ENCODE results near the gene GLI1. TPM values are rescaled to one million over a fixed set of nuclear protein-coding genes. Genes with fewer than 3 reads are reported as not detected.
A peak's percentile ranks its signal among the peaks of the same experiment; 100 is the strongest.
"Not testable (repeated sequence)": the region's sequence is repeated elsewhere in the genome, so short reads cannot be mapped to it uniquely, and the experiment has no call there.

Gene GLI1
- total RNA-seq, 2 donors from 2014 or later: 1.7 to 11.5 TPM

- no peak for DNase-seq (ENCODE audit: low spot score)
- H3K9me3 ChIP-seq: no peaks in the 10 kb centered on the region
- no peaks in the 10 kb centered on the region for H3K4me1 ChIP-seq (replicated peaks)
- WGBS: 88% methylated on average over 9 of the region's 9 CpGs
- H3K36me3 ChIP-seq: no peaks in the 10 kb centered on the region
- no peak overlapping the region for H3K4me3 ChIP-seq
- H3K27me3 ChIP-seq (replicated peaks; ENCODE audit: insufficient read depth): no peaks in the 10 kb centered on the region
- TF ChIP-seq POLR2AphosphoS5 (IDR thresholded peaks at IDR 0.05): no peak
- TF ChIP-seq POLR2A (IDR thresholded peaks at IDR 0.05): no peak
- intact Hi-C loops (cut with DNase I): no loop called here
- no peak overlapping the region for H3K27ac ChIP-seq
These were observed 41.3 kb upstream of the GLI1 start for GRCh38 chr12:57418255-57418654.

DNA sequence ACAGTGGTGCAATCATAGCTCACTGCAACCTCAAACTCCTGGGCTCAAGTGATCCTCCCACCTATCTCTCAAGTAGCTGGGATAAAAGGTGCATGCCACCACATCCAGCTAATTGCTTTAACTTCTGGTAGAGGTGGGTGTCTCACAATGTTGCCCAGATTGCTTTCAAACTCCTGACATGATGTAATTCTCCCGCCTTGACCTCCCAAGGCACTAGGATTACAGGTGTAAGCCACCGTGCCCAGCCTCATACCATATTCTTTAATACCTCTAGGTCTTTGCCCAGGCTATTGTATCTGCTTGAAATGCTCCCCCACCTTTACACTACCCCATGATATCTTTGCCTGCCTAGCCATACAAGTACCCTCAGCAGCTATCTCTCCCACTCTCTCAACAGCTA is 40.1 kb upstream of the GLI1 start:
- Histone ChIP-seq H3K9me3 (no peaks in the 10 kb centered on the region), H3K36me3 (no peaks in the 10 kb centered on the region), H3K4me1 (replicated peaks) (no peaks in the 10 kb centered on the region), H3K27ac (no peak overlapping the region), H3K27me3 (replicated peaks; ENCODE audit: insufficient read depth) (no peaks in the 10 kb centered on the region), H3K4me3 (no peak overlapping the region)
- 97% methylated on average over 2 of the region's 2 CpGs for WGBS
- intact Hi-C loops (cut with DNase I): no loop called here
- no peak for DNase-seq (ENCODE audit: low spot score)
- TF ChIP-seq POLR2AphosphoS5 (IDR thresholded peaks at IDR 0.05): no peak

GRCh38 chr12:57420482-57420881 is 39.1 kb upstream of the GLI1 start:
- DNase-seq (ENCODE audit: low spot score): no peak
- H3K4me1 ChIP-seq (replicated peaks): no peaks in the 10 kb centered on the region
- H3K27me3 ChIP-seq (replicated peaks; ENCODE audit: insufficient read depth): no peaks in the 10 kb centered on the region
- H3K27ac ChIP-seq: no peak overlapping the region
- H3K36me3 ChIP-seq: no peaks in the 10 kb centered on the region
- TF ChIP-seq CTCF (IDR thresholded peaks at IDR 0.05) (no peak), POLR2A (IDR thresholded peaks at IDR 0.05) (no peak), POLR2AphosphoS5 (IDR thresholded peaks at IDR 0.05) (no peak)
- 97% methylated on average over 5 of the region's 5 CpGs for WGBS
- intact Hi-C loops (cut with DNase I): no loop called here
- no peak overlapping the region for H3K4me3 ChIP-seq
- no peaks in the 10 kb centered on the region for H3K9me3 ChIP-seq

GRCh38 chr12:57426948-57427347 is 32.6 kb upstream of the GLI1 start:
- H3K36me3 ChIP-seq; H3K4me3 ChIP-seq; H3K27me3 ChIP-seq (replicated peaks; ENCODE audit: insufficient read depth); H3K4me1 ChIP-seq (replicated peaks); intact Hi-C loops (cut with DNase I); DNase-seq (ENCODE audit: low spot score); H3K9me3 ChIP-seq: not testable (repeated sequence)
- 89% methylated on average over 10 of the region's 10 CpGs for WGBS
- peak overlapping the region in 1 of 2 donors; percentile 2 for H3K27ac ChIP-seq

GRCh38 chr12:57428965-57429364 is 30.6 kb upstream of the GLI1 start:
- DNase-seq (ENCODE audit: low spot score): no peak
- Histone ChIP-seq H3K36me3 (no peaks in the 10 kb centered on the region), H3K9me3 (no peaks in the 10 kb centered on the region), H3K27ac (peak overlapping the region; percentile 87 to 99), H3K27me3 (replicated peaks; ENCODE audit: insufficient read depth) (no peaks in the 10 kb centered on the region), H3K4me3 (no peak overlapping the region), H3K4me1 (replicated peaks) (no peaks in the 10 kb centered on the region)
- WGBS: 78% methylated on average over 6 of the region's 6 CpGs
- intact Hi-C loops (cut with DNase I): no loop called here
- TF ChIP-seq POLR2A (IDR thresholded peaks at IDR 0.05) (no peak), POLR2AphosphoS5 (IDR thresholded peaks at IDR 0.05) (no peak), CTCF (IDR thresholded peaks at IDR 0.05) (no peak)

DNA sequence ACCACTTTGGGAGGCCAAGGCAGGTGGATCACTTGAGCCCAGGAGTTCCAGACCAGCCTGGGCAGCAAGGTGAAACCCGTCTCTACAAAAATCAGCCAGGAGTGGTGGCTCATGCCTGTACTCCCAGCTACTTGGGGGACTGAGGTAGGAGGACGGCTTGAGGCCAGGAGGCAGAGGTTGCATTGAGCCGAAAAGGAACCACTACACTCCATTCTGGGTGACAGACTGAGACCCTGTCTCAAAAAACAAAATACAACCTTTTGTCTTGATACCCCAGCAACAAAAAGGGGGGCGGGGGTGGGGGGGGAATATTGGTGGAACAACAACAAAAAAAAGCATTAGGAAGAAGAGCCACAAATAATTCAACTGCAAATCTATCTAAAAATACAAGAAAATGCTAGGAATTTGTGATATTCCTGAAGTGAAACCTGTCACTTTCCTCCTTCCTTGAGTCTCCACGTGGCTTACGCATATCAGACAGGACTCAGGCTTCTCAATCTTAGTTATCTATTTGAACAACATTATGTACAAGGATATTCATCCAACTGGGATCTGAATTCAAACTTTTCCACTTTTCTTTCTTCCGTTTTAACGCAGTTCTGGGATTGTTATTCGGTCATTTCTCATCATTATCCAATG is 30.0 kb upstream of the GLI1 start:
- no peaks in the 10 kb centered on the region for H3K27me3 ChIP-seq (replicated peaks; ENCODE audit: insufficient read depth)
- TF ChIP-seq POLR2AphosphoS5 (IDR thresholded peaks at IDR 0.05) (no peak), POLR2A (IDR thresholded peaks at IDR 0.05) (no peak), CTCF (IDR thresholded peaks at IDR 0.05) (no peak)
- intact Hi-C loops (cut with DNase I): no loop called here
- no peaks in the 10 kb centered on the region for H3K36me3 ChIP-seq
- H3K27ac ChIP-seq: peak overlapping the region; percentile 87 to 99
- no peaks in the 10 kb centered on the region for H3K4me1 ChIP-seq (replicated peaks)
- H3K4me3 ChIP-seq: peak overlapping the region; percentile 72 to 81
- DNase-seq (ENCODE audit: low spot score): no peak
- WGBS: 22% methylated on average over 9 of the region's 9 CpGs
- H3K9me3 ChIP-seq: no peaks in the 10 kb centered on the region

Data from prostate gland (tissue), 2 donors.